Measurements from ENCODE around the gene ADAMTSL3. TPM values are rescaled to one million over a fixed set of nuclear protein-coding genes. Genes with fewer than 3 reads are reported as not detected.

The ADAMTSL3 gene
- total and polyA plus RNA-seq, 2 of the 8 experiments (the other 6 are each of a cell fraction or from before 2014, with no cell fraction given) = 0.35 to 1.4 TPM

- TF ChIP-seq ATF3 (IDR thresholded peaks at IDR 0.05; ENCODE audit: insufficient read depth, low read depth, low read length) = no peak
- TF ChIP-seq MAX (IDR thresholded peaks at IDR 0.05) = no peak
- TF ChIP-seq POU5F1 (IDR thresholded peaks at IDR 0.05; ENCODE audit: low read depth, low read length) = no peak
- TF ChIP-seq FOSL1 (IDR thresholded peaks at IDR 0.05; ENCODE audit: insufficient read depth, low read depth, low read length) = no peak
- no peak for TF ChIP-seq CTCF (IDR thresholded peaks at IDR 0.05; ENCODE audit: control extremely low read depth in 1 of 3, insufficient read depth in 1 of 3, low read depth in 1 of 3, low read length in 3 of 3)
- no peak for TF ChIP-seq HDAC6 (IDR thresholded peaks at IDR 0.05; ENCODE audit: low read depth, low read length)
- TF ChIP-seq NANOG (IDR thresholded peaks at IDR 0.05; ENCODE audit: insufficient read depth, low read depth, low read length, poor library complexity, severe bottlenecking) = no peak
These were observed 28.7 kb downstream of the ADAMTSL3 start (continued) for GRCh38 chr15:83682476-83683088.
